HS-27A (cell line): ENCODE measurements around the gene TSR2.

Experiments
- DNase-seq: peaks from one replicate; pipeline ENCODE4 v3.0.0-alpha.2; 2012; ENCODE audit warnings: low read depth, missing footprints

The TSR2 gene

DNA sequence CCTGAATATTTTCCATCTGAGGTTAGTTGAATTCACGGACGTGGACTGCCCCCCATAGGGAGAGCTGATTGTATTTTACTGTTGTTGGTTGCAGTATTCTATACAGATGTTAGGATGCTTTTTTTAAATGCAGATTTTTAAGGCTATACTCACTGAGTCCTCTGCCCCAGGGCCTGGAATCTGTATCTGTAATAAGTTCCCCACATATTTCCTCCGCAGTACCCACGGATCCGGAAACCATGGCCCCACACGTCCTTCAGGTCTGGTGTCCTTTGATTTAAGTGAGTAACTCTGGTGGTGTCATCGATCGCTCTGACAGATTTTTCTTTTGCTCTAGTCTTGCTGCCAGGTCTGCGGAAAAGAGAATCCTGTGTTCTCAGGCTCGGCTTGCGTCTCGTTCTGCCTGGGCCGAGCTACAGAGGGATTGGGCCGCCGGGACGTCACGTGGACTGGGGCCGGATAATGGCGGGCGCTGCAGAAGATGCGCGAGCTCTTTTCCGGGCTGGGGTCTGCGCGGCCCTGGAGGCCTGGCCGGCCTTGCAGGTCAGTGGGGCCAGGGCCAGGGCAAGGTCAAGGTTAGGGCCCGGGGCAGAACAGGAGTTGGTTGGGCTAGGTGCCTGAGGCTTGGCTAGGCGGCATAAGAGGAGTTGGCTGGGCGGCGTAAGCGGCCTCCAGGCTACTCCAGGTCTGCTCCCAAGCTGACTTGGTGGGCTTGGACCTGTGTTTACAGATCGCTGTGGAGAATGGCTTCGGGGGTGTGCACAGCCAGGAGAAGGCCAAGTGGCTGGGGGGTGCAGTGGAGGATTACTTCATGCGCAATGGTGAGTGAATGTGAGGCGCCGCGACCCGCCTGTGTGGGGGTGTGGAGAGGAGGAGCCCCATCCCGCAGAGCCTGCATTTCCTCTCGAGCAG, at the start of gene TSR2:
Gene TSR2 (plus strand): TSS at position 445 of the 912 bp plus-strand sequence. CDS start 18 bp downstream, at position 463.
- DNase-seq, result peak; percentile 53

DNA sequence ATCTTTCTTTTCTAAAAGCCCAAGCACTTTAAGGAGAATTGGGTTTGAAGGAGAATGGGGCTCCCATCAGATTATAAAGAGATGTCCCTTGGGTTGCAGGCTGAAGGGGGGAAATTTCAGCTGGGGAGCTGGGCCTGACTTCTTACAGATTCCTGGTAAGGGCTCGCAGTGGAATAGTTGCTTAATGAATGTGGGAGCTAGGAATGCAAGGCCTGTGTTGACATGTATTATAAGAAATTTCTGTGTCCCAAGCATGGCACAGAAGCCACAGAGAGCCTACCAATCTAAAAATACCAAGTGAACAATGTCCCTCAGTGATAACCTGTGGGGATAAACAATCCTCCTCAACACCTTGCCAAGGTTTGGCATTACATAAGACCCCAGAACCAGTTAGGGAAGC, 43.1 kb upstream of the TSR2 start:
- no peak for DNase-seq

- no peak for DNase-seq
Measured at GRCh38 chrX:54407266-54407665, 32.9 kb upstream of the TSR2 start.

DNA sequence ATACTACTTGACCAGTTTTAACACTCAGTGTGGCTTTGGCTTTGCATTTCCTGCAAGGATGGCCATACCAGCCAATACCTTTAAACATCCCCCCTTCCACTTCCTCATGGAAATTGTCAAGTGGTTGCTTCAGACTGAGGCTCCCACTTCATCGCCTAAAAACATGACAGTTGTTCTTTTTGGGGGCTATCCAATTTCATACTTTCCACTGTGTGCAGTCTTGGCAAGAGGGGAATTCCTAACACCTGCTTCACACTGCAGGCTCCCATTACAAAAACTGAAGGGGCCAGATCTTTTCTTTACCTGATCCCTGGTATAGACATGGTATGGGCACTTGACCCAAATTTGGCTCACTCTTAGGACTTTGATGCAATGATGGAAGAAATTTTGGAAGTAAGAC, 28.5 kb upstream of the TSR2 start:
- no peak for DNase-seq

- no peak for DNase-seq
Measured at GRCh38 chrX:54413753-54414152, 26.5 kb upstream of the TSR2 start.

GRCh38 chrX:54415534-54416350, 24.5 kb upstream of the TSR2 start:
- no peak for DNase-seq

GRCh38 chrX:54416965-54417364, 23.2 kb upstream of the TSR2 start:
- no peak for DNase-seq

DNA sequence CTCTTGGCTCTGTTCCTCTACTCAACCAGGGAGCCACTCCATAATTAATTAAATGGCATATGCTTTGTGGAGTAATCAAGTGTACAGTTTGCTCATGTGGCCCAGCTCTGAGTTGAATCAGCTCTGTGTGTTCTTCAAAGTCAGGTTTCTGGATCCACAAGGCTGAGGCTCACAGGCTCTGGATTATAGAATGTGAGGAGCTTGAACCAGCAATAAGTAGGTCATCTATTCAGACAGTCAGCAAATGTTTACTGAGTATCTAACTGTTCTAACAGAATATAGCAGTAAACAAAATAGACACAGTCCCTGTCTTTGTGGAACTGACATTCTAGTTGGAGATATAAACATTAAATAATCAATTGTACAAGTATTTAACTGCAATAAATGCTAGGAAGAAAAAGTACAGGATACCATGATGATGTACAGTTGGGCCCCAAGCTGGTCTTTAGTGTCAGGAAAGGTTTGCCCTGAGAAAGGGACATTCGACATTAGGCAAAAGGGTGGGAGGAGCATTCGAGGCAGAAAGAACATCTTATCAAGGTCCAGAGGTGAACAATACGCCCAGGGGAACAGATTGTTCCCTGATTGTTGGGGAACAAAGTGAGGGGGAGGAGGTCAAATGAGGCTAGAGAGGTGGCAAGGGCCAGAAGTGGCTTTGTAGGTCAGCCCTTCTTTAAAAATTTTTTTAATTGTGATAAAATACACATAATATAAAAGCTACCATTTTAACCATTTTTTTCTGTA, 20.5 kb upstream of the TSR2 start:
- no peak for DNase-seq

DNA sequence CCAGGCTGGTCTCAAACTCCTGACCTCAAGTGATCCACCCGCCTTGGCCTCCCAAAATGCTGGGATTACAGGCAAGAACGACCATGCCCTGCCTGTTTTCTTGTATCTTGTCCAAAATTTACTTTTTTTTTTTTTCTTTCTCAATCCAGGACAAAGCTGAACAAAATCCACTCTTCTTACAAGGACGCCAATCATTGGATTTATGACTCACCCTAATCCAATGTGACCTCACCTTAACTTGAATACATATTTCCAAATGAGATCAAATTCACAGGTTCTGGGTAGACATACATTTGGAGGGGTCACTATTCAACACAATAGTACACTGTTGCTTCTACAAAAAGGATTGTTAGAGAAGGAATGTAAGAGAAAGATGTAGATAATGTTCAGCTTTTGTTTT, 18.0 kb upstream of the TSR2 start:
- no peak for DNase-seq

DNA sequence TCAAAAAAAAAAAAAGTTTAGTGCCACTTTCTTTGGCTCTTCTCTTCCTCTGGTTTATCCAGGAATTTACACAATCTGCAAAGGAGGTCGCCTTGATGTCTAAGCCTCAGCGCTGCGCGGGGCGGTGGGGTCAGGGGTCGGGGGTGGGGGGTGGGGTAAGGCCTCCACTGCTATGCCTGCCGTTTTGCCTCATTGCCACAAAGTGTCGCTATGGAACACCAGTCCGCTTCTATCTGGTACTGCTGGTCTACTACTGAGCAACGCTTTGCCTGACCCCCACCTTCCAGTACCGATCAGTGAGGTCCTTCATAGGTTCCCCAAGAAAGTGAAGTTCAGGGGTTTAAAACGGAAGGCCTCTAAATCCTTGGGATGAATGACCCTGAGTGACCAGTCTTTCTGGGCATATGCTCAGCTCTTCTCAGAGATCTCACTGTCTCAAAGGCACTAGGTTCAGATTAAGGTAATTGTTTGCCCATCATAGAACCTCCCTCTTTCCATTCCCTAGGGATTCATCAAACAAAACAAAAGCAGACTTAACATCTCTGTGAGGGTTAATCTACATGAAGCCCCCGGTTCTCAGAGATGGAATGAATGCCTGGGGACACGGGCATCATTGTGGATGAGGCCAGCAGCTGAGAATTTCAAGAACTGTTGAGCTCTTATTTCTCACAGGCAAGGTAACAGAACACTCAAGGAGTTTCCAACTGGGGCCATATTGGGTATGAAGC, 16.9 kb upstream of the TSR2 start:
- no peak for DNase-seq

DNA sequence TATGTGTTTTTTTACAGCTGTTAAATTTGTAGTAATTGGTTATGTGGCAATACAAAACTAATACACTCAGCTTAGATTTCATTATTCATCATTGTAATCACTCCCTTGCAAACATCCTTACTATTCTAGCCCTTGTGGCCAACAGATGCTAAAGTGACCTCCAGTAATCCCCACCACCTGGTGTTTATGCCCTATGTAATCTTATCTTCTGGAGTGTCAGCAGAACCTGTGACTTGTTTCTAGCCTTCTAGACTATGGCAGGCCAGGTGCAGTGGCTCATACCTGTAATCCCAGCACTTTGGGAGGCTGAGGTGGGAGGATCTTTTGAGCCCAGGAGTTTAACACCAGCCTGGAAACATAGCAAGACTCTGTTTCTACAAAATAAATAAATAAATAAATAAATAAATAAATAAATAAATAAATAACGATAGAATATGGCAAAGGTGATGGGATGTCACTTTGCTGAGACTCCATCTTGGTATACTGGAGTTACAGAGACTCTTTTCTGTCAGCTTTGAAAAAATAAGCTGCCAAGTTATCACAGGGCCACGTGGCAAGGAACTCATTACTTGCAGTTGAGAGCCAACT, 12.3 kb upstream of the TSR2 start:
- no peak for DNase-seq

- no peak for DNase-seq
Measured at GRCh38 chrX:54430519-54430918, 9.7 kb upstream of the TSR2 start.

DNA sequence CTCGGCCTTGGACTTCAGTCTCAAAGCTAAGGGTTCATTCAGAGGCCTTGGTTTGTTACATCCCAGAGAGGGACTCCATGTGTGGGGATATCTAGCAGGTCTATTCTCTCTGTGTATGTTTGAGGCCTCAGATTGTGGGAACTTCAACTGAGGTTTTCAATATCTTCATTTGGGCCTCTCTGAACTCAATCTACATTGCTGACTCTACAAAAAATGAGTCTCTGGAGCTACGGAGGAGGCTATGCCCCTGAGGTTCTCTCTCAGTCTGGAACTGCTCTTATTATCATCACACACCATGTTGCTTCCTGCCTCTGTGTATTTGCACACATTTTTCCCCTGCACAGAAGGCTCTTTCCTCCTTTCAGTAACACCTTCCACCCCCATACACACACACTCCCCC, 5.1 kb upstream of the TSR2 start:
- DNase-seq, result no peak

DNA sequence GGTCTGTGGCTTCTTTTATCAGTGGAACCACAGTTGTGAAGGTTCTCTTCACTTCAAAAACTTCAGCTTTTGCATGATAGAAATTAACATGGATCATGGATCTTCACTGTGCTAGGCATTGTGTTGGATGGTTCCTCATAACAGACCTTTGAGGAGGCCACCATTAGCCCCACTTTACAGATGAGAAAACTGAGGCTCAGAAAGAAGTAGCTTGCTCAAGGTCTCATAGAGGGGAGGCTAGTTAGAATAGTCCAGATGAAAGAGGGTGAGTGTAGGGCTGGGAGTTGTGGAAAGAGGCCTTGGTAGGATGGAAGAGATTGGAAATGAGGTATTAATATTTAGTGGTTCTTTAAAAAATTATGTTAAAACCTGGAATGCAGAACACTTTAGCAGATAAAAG, 2.6 kb downstream of the TSR2 start:
- DNase-seq, result no peak

DNA sequence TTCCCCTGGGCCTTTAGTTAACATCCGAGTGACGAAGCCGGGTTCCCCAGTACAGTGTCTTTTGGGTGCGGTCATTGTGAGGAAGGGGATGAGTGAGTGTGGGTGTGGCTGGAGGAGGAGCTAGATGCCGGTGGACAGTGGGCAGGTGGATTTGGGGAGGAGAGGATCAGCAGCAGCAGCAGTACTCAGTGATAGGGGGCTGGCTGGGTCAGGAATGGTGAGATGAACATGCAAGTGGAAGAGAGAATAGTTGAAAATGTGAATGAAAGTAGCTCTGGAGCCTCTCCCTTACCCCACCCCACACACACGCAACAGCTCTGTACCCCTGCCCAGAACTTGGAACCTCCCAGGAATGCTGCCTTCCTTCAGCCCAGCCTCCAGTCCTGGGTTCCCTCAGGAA, 4.5 kb downstream of the TSR2 start:
- no peak for DNase-seq

- no peak for DNase-seq
Measured at GRCh38 chrX:54446084-54446483, 5.9 kb downstream of the TSR2 start.

DNA sequence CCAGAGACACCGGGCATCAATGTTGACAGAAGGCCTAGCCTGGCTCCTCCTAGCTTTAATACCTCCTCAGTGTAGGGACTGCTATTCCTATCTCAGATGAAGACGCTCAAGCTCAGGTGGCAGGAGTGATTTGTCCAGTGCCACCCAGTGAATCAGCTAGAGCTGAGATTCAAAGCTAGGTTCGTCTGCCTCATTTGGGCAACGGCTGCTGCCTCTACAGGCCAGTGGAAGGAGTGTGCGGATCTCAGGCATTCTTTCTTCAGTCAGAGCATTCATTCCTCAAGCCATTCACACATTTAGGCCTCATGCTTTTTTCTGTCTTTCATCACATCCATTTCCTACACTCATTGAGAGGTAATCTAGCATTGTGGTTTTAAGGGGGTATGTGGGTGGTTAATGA, 7.3 kb downstream of the TSR2 start:
- DNase-seq, result no peak

DNA sequence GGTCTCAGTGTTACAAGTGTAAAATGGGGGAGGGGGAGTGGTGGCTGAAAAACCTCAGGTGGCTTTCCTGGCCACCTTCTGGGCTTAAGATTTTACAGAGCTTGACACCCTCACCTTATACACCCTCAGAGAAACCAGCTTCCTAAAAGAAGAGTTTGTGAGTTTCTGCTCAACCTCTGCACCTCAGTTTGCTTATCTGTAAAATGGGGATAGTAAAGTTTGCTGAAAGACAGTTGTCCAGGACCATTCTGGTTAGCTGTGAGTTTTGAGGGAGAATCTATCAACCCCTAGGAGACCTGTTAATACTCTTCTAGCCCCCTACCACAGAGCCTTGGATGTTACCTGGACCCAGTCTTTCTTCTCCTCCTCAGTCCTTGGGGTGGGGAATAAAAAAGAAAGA, 9.7 kb downstream of the TSR2 start:
- DNase-seq, result no peak

GRCh38 chrX:54452920-54453319, 12.7 kb downstream of the TSR2 start:
- DNase-seq, result no peak

GRCh38 chrX:54470054-54470760, 30.0 kb downstream of the TSR2 start:
- DNase-seq, result no peak
